Liver (tissue), 9 donors: ENCODE results near the gene RBM28. TPM values are rescaled to one million over a fixed set of nuclear protein-coding genes. Genes with fewer than 3 reads are reported as not detected.
A peak's percentile ranks its signal among the peaks of the same experiment; 100 is the strongest.

Source experiments
- DNase-seq: peaks from one replicate; pipeline ENCODE4 v3.0.0-alpha.2; 2017; ENCODE audit warnings: low spot score
- H3K27ac ChIP-seq, 2 donors: one replicate each; pipeline ENCODE4 v1.7.0; 2013; ENCODE audit warnings: inconsistent platforms in 2 of 2, low read length in 2 of 2, control low read depth in 1 of 2, low read depth in 1 of 2, mild to moderate bottlenecking in 1 of 2
- H3K27me3 ChIP-seq, 4 donors: one replicate each; pipeline versions ENCODE4 v1.6.1 to v1.7.0; 2013; ENCODE audit warnings: low read length in 3 of 4, inconsistent platforms in 1 of 4, mild to moderate bottlenecking in 1 of 4, moderate library complexity in 1 of 4; ENCODE audit not compliant: control insufficient read depth in 4 of 4, insufficient read depth in 4 of 4
- H3K36me3 ChIP-seq, 4 donors: one replicate each; pipeline versions ENCODE4 v1.6.1 to v1.7.0; 2013; ENCODE audit warnings: low read length in 3 of 4, mild to moderate bottlenecking in 3 of 4, low read depth in 1 of 4, moderate library complexity in 1 of 4; ENCODE audit not compliant: control insufficient read depth in 4 of 4, insufficient read depth in 3 of 4
- H3K4me1 ChIP-seq, 4 donors: one replicate each; pipeline versions ENCODE4 v1.6.1 to v1.7.0; 2013; ENCODE audit warnings: low read length in 3 of 4, mild to moderate bottlenecking in 3 of 4, moderate library complexity in 1 of 4; ENCODE audit not compliant: control insufficient read depth in 4 of 4, insufficient read depth in 4 of 4
- H3K4me3 ChIP-seq, 3 donors: one replicate each; pipeline versions ENCODE4 v1.6.1 to v1.7.0; 2013; ENCODE audit warnings: low read length in 3 of 3, control low read depth in 1 of 3, low read depth in 1 of 3, mild to moderate bottlenecking in 1 of 3
- H3K9ac ChIP-seq, 2 donors: one replicate each; pipeline ENCODE4 v1.7.0; 2013; ENCODE audit warnings: low read length in 2 of 2, mild to moderate bottlenecking in 2 of 2, moderate library complexity in 2 of 2, control low read depth in 1 of 2, low read depth in 1 of 2
- H3K9me3 ChIP-seq, 4 donors: one replicate each; pipeline versions ENCODE4 v1.6.1 to v1.7.0; 2013; ENCODE audit warnings: low read length in 3 of 4; ENCODE audit not compliant: control insufficient read depth in 4 of 4
- EGR1 ChIP-seq, 2 donors: IDR thresholded peaks; 2 replicates each; pipeline ENCODE4 v1.6.1; 2016 to 2018; ENCODE audit warnings: antibody characterized with exemption in 2 of 2, low read depth in 2 of 2
- FOXA1 ChIP-seq: IDR thresholded peaks from 2 replicates; pipeline ENCODE4 v1.6.1; 2016; ENCODE audit warnings: antibody characterized with exemption
- FOXA2 ChIP-seq: IDR thresholded peaks from 2 replicates; pipeline ENCODE4 v1.6.1; 2016; ENCODE audit warnings: antibody characterized with exemption
- GABPA ChIP-seq, 2 donors: IDR thresholded peaks in 1 of 2; conservative IDR thresholded peaks in 1 of 2; 2 replicates each; pipeline ENCODE4 v1.6.1; 2016; ENCODE audit warnings: antibody characterized with exemption in 2 of 2, mild to moderate bottlenecking in 1 of 2, moderate library complexity in 1 of 2
- HNF4A ChIP-seq, 2 donors: conservative IDR thresholded peaks; 2 replicates each; pipeline ENCODE4 v1.6.1; 2016; ENCODE audit warnings: antibody characterized with exemption in 2 of 2, mild to moderate bottlenecking in 2 of 2
- HNF4G ChIP-seq: IDR thresholded peaks from 2 replicates; pipeline ENCODE4 v1.6.1; 2016; ENCODE audit warnings: antibody characterized with exemption
- JUND ChIP-seq, 2 donors: IDR thresholded peaks; 2 replicates each; pipeline ENCODE4 v1.6.1; 2016; ENCODE audit warnings: antibody characterized with exemption in 2 of 2
- NR2F2 ChIP-seq: IDR thresholded peaks from 2 replicates; pipeline ENCODE4 v1.6.1; 2016; ENCODE audit warnings: antibody characterized with exemption
- RAD21 ChIP-seq, 2 donors: IDR thresholded peaks; 2 replicates each; pipeline ENCODE4 v1.6.1; 2016; ENCODE audit warnings: antibody characterized with exemption in 2 of 2, mild to moderate bottlenecking in 2 of 2
- RXRA ChIP-seq, 2 donors: IDR thresholded peaks; 2 replicates each; pipeline ENCODE4 v1.6.1; 2017 to 2018; ENCODE audit warnings: antibody characterized with exemption in 2 of 2, mild to moderate bottlenecking in 1 of 2
- SP1 ChIP-seq: IDR thresholded peaks from 2 replicates; pipeline ENCODE4 v1.6.1; 2018; ENCODE audit warnings: antibody characterized with exemption, mild to moderate bottlenecking
- YY1 ChIP-seq: IDR thresholded peaks from 2 replicates; pipeline ENCODE4 v1.6.1; 2016; ENCODE audit warnings: antibody characterized with exemption, mild to moderate bottlenecking
- WGBS: extraction: QIAGEN DNeasy Blood & Tissue Kit; methylation state at CpG from one replicate; pipeline ENCODE4 v1.1.7; 2013; 5-methylcytosine and 5-hydroxymethylcytosine counted together
- polyA plus RNA-seq, 2 donors: library from polyadenylated mRNA; stranded (reverse) in 1 of 2; unstranded in 1 of 2; fragments of 200-250 nt in 1 of 2; fragments of >200 nt in 1 of 2; fragmentation: Nextera tagmentation in 1 of 2; extraction: Ambion mirVana in 1 of 2; gene quantifications; one replicate each; pipeline versions ENCODE4 v1.2.1 to v1.2.3, GENCODE V29; 2013 to 2015
- total RNA-seq, 2 donors: library from RNA; depleted of rRNA; stranded (reverse); fragments of >200 nt; gene quantifications; one replicate each; pipeline ENCODE4 v1.2.3, GENCODE V29; 2014
- TF ChIP-seq, protein P1 (sequence below): IDR thresholded peaks from 2 replicates; pipeline ENCODE4 v1.6.1; 2016; ENCODE audit warnings: antibody characterized with exemption, mild to moderate bottlenecking
- TF ChIP-seq, protein P2 (sequence below): IDR thresholded peaks from 2 replicates; pipeline ENCODE4 v1.6.1; 2016; ENCODE audit warnings: antibody characterized with exemption
- TF ChIP-seq, protein P3 (sequence below): IDR thresholded peaks from 2 replicates; pipeline ENCODE4 v1.6.1; 2016; ENCODE audit warnings: antibody characterized with exemption
- TF ChIP-seq, protein P4 (sequence below): fragments of 150-350 bp; IDR thresholded peaks from 2 replicates; pipeline ENCODE4 v1.5.1; 2017; ENCODE audit warnings: improper control_type of control experiment, low read depth, low read length; ENCODE audit not compliant: missing input control
- donor health status: healthy.
- donor health status: healthy.
- donor health status: healthy.
- donor health status: healthy.
- donor health status: healthy.

The RBM28 gene
- total and polyA plus RNA-seq, 4 donors, result 3.6 to 16.1 (median 11.7) TPM

DNA sequence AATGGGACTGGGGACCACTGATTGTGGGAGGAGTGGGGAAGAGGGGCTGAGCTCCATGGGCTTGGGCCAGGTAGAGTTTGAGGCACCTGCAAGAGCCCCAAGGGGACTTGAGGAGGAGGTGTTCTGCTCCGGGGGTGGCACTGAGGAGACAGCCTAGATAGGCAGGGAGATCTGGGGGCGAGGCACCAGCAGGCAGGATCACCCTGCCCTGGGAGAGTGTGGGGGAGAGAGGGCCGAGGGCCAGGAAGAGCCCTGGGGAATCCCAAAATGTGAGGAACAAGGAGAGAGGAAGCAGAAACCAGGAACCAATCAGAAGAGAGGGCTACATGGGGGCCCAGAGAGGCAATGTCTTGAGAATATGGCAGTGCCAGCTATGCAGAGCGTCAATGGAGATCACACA lies 68.0 kb downstream of the RBM28 start:
- Histone ChIP-seq H3K4me1 (peaks cover 2 to 20% (median 16%) of the 10 kb centered on the region in 4 donors), H3K27ac (no peak overlapping the region), H3K36me3 (no peaks in the 10 kb centered on the region), H3K9ac (no peak overlapping the region), H3K4me3 (no peak overlapping the region), H3K27me3 (no peaks in the 10 kb centered on the region), H3K9me3 (peaks cover 0 to 2% (median under 1%) of the 10 kb centered on the region in 4 donors)
- DNase-seq, result no peak
- TF ChIP-seq, protein P1, sequence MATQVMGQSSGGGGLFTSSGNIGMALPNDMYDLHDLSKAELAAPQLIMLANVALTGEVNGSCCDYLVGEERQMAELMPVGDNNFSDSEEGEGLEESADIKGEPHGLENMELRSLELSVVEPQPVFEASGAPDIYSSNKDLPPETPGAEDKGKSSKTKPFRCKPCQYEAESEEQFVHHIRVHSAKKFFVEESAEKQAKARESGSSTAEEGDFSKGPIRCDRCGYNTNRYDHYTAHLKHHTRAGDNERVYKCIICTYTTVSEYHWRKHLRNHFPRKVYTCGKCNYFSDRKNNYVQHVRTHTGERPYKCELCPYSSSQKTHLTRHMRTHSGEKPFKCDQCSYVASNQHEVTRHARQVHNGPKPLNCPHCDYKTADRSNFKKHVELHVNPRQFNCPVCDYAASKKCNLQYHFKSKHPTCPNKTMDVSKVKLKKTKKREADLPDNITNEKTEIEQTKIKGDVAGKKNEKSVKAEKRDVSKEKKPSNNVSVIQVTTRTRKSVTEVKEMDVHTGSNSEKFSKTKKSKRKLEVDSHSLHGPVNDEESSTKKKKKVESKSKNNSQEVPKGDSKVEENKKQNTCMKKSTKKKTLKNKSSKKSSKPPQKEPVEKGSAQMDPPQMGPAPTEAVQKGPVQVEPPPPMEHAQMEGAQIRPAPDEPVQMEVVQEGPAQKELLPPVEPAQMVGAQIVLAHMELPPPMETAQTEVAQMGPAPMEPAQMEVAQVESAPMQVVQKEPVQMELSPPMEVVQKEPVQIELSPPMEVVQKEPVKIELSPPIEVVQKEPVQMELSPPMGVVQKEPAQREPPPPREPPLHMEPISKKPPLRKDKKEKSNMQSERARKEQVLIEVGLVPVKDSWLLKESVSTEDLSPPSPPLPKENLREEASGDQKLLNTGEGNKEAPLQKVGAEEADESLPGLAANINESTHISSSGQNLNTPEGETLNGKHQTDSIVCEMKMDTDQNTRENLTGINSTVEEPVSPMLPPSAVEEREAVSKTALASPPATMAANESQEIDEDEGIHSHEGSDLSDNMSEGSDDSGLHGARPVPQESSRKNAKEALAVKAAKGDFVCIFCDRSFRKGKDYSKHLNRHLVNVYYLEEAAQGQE, result no peak
- TF ChIP-seq NR2F2 (no peak), RXRA (IDR thresholded peaks at IDR 0.05) (no peak)
- TF ChIP-seq, protein P2, sequence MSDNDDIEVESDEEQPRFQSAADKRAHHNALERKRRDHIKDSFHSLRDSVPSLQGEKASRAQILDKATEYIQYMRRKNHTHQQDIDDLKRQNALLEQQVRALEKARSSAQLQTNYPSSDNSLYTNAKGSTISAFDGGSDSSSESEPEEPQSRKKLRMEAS, result no peak
- 90% methylated on average over 4 of the region's 4 CpGs for WGBS

DNA sequence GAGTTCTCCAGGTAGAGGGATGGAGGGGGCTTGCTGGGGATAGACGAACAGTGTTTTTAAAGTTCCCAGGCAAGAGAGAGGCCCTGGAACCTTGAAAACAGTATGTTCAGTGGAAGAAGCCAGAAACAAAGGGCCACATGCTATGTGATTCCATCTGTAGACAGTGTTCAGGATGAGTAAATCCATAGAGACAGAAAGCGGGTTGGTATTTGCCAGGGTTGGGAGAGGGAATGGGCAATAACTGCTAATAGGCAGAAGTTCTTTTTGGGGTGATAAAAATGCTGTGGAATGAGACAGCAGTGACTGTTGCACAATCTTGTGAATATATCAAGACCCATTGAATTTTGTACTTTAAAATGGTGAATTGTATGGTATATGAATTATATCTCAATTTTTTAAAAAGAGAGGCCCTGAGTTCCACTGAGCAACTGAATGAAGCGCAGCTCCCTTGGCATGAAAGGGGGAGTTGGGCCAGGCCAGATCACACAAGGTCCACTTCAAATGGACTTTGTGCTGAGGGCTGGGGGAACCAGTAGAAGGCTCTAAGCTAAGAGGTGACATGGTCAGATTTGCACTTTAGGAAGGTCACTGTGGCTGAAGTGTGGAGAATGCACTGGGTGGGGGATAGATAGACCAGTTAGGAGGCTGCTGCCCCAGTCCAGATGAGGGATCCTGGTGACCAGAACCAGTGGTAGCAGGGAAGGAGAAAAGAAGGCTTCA lies 68.7 kb downstream of the RBM28 start:
- no peaks in the 10 kb centered on the region for H3K36me3 ChIP-seq
- H3K9me3 ChIP-seq, result peaks cover 0 to 2% (median under 1%) of the 10 kb centered on the region in 4 donors
- no peak overlapping the region for H3K27ac ChIP-seq
- TF ChIP-seq JUND (IDR thresholded peaks at IDR 0.05) (no peak), HNF4G (peak; percentile 23), EGR1 (IDR thresholded peaks at IDR 0.05; ENCODE audit: low read depth in 2 of 2) (no peak), RAD21 (IDR thresholded peaks at IDR 0.05) (no peak), SP1 (peak; percentile 25), RXRA (IDR thresholded peaks at IDR 0.05) (peak in 1 of 2 donors; percentile 13), HNF4A (conservative IDR thresholded peaks at IDR 0.05) (peak; percentile 51 to 81), FOXA2 (no peak), FOXA1 (no peak), YY1 (no peak), GABPA (IDR thresholded peaks at IDR 0.05 in 1 of 2, conservative IDR thresholded peaks at IDR 0.05 in 1 of 2) (no peak)
- TF ChIP-seq, protein P1, result no peak
- TF ChIP-seq, protein P3, sequence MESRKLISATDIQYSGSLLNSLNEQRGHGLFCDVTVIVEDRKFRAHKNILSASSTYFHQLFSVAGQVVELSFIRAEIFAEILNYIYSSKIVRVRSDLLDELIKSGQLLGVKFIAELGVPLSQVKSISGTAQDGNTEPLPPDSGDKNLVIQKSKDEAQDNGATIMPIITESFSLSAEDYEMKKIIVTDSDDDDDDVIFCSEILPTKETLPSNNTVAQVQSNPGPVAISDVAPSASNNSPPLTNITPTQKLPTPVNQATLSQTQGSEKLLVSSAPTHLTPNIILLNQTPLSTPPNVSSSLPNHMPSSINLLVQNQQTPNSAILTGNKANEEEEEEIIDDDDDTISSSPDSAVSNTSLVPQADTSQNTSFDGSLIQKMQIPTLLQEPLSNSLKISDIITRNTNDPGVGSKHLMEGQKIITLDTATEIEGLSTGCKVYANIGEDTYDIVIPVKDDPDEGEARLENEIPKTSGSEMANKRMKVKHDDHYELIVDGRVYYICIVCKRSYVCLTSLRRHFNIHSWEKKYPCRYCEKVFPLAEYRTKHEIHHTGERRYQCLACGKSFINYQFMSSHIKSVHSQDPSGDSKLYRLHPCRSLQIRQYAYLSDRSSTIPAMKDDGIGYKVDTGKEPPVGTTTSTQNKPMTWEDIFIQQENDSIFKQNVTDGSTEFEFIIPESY, result no peak
- TF ChIP-seq, protein P4, sequence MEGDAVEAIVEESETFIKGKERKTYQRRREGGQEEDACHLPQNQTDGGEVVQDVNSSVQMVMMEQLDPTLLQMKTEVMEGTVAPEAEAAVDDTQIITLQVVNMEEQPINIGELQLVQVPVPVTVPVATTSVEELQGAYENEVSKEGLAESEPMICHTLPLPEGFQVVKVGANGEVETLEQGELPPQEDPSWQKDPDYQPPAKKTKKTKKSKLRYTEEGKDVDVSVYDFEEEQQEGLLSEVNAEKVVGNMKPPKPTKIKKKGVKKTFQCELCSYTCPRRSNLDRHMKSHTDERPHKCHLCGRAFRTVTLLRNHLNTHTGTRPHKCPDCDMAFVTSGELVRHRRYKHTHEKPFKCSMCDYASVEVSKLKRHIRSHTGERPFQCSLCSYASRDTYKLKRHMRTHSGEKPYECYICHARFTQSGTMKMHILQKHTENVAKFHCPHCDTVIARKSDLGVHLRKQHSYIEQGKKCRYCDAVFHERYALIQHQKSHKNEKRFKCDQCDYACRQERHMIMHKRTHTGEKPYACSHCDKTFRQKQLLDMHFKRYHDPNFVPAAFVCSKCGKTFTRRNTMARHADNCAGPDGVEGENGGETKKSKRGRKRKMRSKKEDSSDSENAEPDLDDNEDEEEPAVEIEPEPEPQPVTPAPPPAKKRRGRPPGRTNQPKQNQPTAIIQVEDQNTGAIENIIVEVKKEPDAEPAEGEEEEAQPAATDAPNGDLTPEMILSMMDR, result no peak
- TF ChIP-seq, protein P2, result no peak
- no peaks in the 10 kb centered on the region for H3K27me3 ChIP-seq
- H3K4me1 ChIP-seq, result peaks cover 2 to 21% (median 17%) of the 10 kb centered on the region in 4 donors
- no peak for DNase-seq
- no peak overlapping the region for H3K4me3 ChIP-seq
- 51% methylated on average over 3 of the region's 3 CpGs for WGBS
- no peak overlapping the region for H3K9ac ChIP-seq
